ENCODE results near the gene ABCA4.
A peak's percentile ranks its signal among the peaks of the same experiment; 100 is the strongest.
"Not testable (repeated sequence)": the region's sequence is repeated elsewhere in the genome, so short reads cannot be mapped to it uniquely, and the experiment has no call there.

ABCA4 gene

GRCh38 chr1:94120991-94121390 is at the start of gene ABCA4:
Gene ABCA4 (minus strand): TSS chr1:94121148. CDS start chr1:94121045, 103 bp downstream.
- no peak for DNase-seq (ENCODE audit: low read depth, low spot score)
- CTCF ChIA-PET = no interaction called here
- TF ChIP-seq CTCF (IDR thresholded peaks at IDR 0.05; ENCODE audit: insufficient read depth, low read length, missing control alignments) = no peak
- H3K4me3 ChIP-seq (ENCODE audit: low read depth, low read length) = no peak within 1 kb of the TSS
- POLR2A ChIA-PET = no interaction called here

- ChIA-PET CTCF (interaction anchor here (0.9 kb wide), 1 partner anchor 143 kb away, joined by 3 read pairs; no protein-coding TSS in a partner anchor), POLR2A (no interaction called here)
Measured at GRCh38 chr1:94169126-94169525, 48.2 kb upstream of the ABCA4 start.

DNA sequence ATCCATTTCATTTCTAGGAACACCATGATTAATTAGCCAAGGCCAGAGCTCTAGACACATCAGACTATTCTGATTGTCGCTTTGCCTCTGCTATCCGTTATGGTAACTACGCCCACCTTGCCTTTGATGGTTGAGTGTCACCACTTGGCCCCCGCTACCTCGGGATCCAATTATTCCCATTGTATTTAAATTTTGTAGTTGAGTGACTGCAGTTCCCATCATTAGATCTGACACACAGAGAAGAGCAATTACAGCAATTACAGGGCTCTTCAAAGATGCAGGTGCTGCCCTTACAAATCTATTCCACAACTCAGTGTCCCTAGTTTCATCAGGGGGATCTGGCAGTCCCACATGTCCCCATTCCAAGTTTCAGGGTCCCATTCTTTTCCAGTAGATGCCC is 44.9 kb upstream of the ABCA4 start:
- no peak for DNase-seq (ENCODE audit: low read depth, low spot score)
- ChIA-PET CTCF (no interaction called here), POLR2A (no interaction called here)
- no peak for TF ChIP-seq CTCF (IDR thresholded peaks at IDR 0.05; ENCODE audit: insufficient read depth, low read length, missing control alignments)
- no peak overlapping the region for H3K4me3 ChIP-seq (ENCODE audit: low read depth, low read length)

More at GRCh38 chr1:94169126-94169525, 48.2 kb upstream of the ABCA4 start:
- no peak for DNase-seq (ENCODE audit: low read depth, low spot score)
- no peak for TF ChIP-seq CTCF (IDR thresholded peaks at IDR 0.05; ENCODE audit: insufficient read depth, low read length, missing control alignments)
- no peak overlapping the region for H3K4me3 ChIP-seq (ENCODE audit: low read depth, low read length)

GRCh38 chr1:94164885-94165284 is 43.9 kb upstream of the ABCA4 start:
- DNase-seq (ENCODE audit: low read depth, low spot score); POLR2A ChIA-PET; CTCF ChIA-PET: not testable (repeated sequence)

GRCh38 chr1:94164121-94164520 is 43.2 kb upstream of the ABCA4 start:
- POLR2A ChIA-PET; H3K4me3 ChIP-seq (ENCODE audit: low read depth, low read length); DNase-seq (ENCODE audit: low read depth, low spot score); CTCF ChIA-PET: not testable (repeated sequence)

More at GRCh38 chr1:94164885-94165284, 43.9 kb upstream of the ABCA4 start:
- not testable (repeated sequence) for H3K4me3 ChIP-seq (ENCODE audit: low read depth, low read length)

GRCh38 chr1:94163249-94163648 is 42.3 kb upstream of the ABCA4 start:
- POLR2A ChIA-PET; DNase-seq (ENCODE audit: low read depth, low spot score); H3K4me3 ChIP-seq (ENCODE audit: low read depth, low read length); CTCF ChIA-PET: not testable (repeated sequence)

DNA sequence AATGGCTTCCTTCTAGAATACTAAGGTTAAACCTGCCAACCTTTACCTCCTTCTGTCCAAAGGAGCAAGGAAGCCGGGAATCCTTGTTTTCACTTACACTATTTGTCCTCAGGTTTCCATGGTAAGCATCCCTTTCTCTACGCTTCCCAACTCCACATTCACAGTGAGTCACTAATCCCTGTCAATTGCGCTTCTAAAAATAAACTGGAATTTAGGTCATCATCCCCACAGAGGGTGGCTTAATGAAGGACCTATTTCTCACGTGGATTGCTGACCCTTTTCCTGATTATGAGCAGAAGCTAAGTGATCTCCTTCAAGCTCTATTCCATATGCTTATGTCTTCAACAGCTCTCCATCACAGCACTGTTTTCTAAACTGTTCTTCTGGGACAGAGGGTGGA is 39.9 kb upstream of the ABCA4 start:
- CTCF ChIA-PET = no interaction called here
- no peak for TF ChIP-seq CTCF (IDR thresholded peaks at IDR 0.05; ENCODE audit: insufficient read depth, low read length, missing control alignments)
- H3K4me3 ChIP-seq (ENCODE audit: low read depth, low read length) = no peak overlapping the region
- DNase-seq (ENCODE audit: low read depth, low spot score) = peak; percentile 64
- POLR2A ChIA-PET = no interaction called here

- no peak overlapping the region for H3K4me3 ChIP-seq (ENCODE audit: low read depth, low read length)
- ChIA-PET POLR2A (no interaction called here), CTCF (interaction anchor here (1.9 kb wide), 1 partner anchor 130 kb away, joined by 5 read pairs; no protein-coding TSS in a partner anchor)
- TF ChIP-seq CTCF (IDR thresholded peaks at IDR 0.05; ENCODE audit: insufficient read depth, low read length, missing control alignments) = no peak
- no peak for DNase-seq (ENCODE audit: low read depth, low spot score)
Measured at GRCh38 chr1:94156096-94156625, 35.2 kb upstream of the ABCA4 start.

Data from AG04449 (cell line).